Panc1 (cell line): Measurements from ENCODE around the gene EHMT2. TPM values are rescaled to one million over a fixed set of nuclear protein-coding genes. Genes with fewer than 3 reads are reported as not detected.
"Not testable (repeated sequence)": the region's sequence is repeated elsewhere in the genome, so short reads cannot be mapped to it uniquely, and the experiment has no call there.

Experiments
- ATAC-seq: fragments of 200-7000 bp; cut with Tn5 transposase; 2 replicates; pipeline ENCODE4 v1.9.1; 2020; ENCODE audit warnings: mild to moderate bottlenecking, moderate library complexity
- BruUV-seq: library from RNA; stranded (reverse); fragments of 400-500 nt; replicated peaks from 2 replicates; lab custom pipeline; 2021; lab: Mats Ljungman, UMichigan
- CTCF ChIA-PET: fragments of 300-600 bp; sonication (Branson Sonifier 250); formaldehyde crosslinking; loops from one replicate; lab custom pipeline; 2022; ENCODE audit warnings: antibody characterized with exemption; lab: Charles Lee
- POLR2A ChIA-PET: fragments of 300-600 bp; sonication (Branson Sonifier 250); formaldehyde crosslinking; loops from one replicate; lab custom pipeline; 2022; ENCODE audit warnings: antibody characterized with exemption; lab: Charles Lee
- DNase-seq: peaks from one replicate; pipeline ENCODE4 v3.0.0-alpha.2; 2010; ENCODE audit warnings: low read depth, low spot score
- H3K27ac ChIP-seq: 2 replicates; pipeline ENCODE4 v1.5.1; 2011; ENCODE audit warnings: mild to moderate bottlenecking, low read length, inconsistent platforms
- H3K27me3 ChIP-seq: fragments of 200-500 bp; sonication (Bioruptor generic); 2 replicates; pipeline ENCODE4 v1.6.0; 2014; ENCODE audit warnings: low read length, inconsistent platforms; ENCODE audit not compliant: control insufficient read depth, insufficient read depth
- H3K36me3 ChIP-seq: fragments of 200-500 bp; sonication (Bioruptor generic); 2 replicates; pipeline ENCODE4 v1.5.1; 2014; ENCODE audit warnings: inconsistent platforms, mild to moderate bottlenecking, low read length, moderate library complexity; ENCODE audit not compliant: control insufficient read depth, insufficient read depth
- H3K4me1 ChIP-seq: 2 replicates; pipeline ENCODE4 v1.5.1; 2011; ENCODE audit warnings: inconsistent platforms, mild to moderate bottlenecking, low read length, moderate library complexity; ENCODE audit not compliant: control insufficient read depth, insufficient read depth
- H3K4me3 ChIP-seq, 2 experiments: 2 replicates each; pipeline ENCODE4 v1.5.1; 2011 to 2012; ENCODE audit warnings: low read depth in 2 of 2, low read length in 2 of 2, mild to moderate bottlenecking in 2 of 2, inconsistent platforms in 1 of 2, moderate library complexity in 1 of 2
- H3K9me3 ChIP-seq: fragments of 200-500 bp; sonication (Bioruptor generic); 2 replicates; pipeline ENCODE4 v1.5.1; 2014; ENCODE audit warnings: low read depth, mild to moderate bottlenecking, inconsistent platforms, low read length, moderate library complexity; ENCODE audit not compliant: control insufficient read depth, insufficient read depth
- POLR2AphosphoS5 ChIP-seq: IDR thresholded peaks from 2 replicates; pipeline ENCODE4 v1.6.1; 2012; ENCODE audit warnings: mild to moderate bottlenecking, low read depth, low read length, moderate library complexity
- SIN3A ChIP-seq: IDR thresholded peaks from 2 replicates; pipeline ENCODE4 v1.6.1; 2012; ENCODE audit warnings: low read depth, mild to moderate bottlenecking, low read length, moderate library complexity, borderline replicate concordance; ENCODE audit not compliant: insufficient read depth
- TCF7L2 ChIP-seq: IDR thresholded peaks from 2 replicates; pipeline ENCODE4 v1.6.1; 2011; ENCODE audit warnings: mild to moderate bottlenecking, low read depth, low read length, inconsistent platforms
- in situ Hi-C: cut with HindIII; loops from 2 replicates; pipeline ENCODE4 v1.10.0; 2016; ENCODE audit warnings: low sequenced_read_pairs, low pct_unique_long_range_greater_than_20kb
- intact Hi-C: fragments of 100-400 bp; cut with micrococcal nuclease; formaldehyde crosslinking; loops from one replicate; pipeline ENCODE4 v1.10.0; 2022; ENCODE audit not compliant: unreplicated experiment
- total RNA-seq: library from RNA; stranded (reverse); gene quantifications from one replicate; pipeline ENCODE4 v1.2.1, GENCODE V29; 2021; ENCODE audit not compliant: unreplicated experiment
- TF ChIP-seq, protein P1 (sequence below): fragments of 450-650 bp; IDR thresholded peaks from 2 replicates; pipeline ENCODE4 v1.5.1; 2017; ENCODE audit warnings: mild to moderate bottlenecking
- TF ChIP-seq, protein P2 (sequence below), 2 experiments: IDR thresholded peaks; 2 replicates each; pipeline ENCODE4 v1.6.1; 2011 to 2012; ENCODE audit warnings: low read depth in 2 of 2, control low read depth in 1 of 2, low read length in 1 of 2, mild to moderate bottlenecking in 1 of 2, moderate library complexity in 1 of 2; ENCODE audit not compliant: insufficient read depth in 1 of 2

Gene EHMT2
- total RNA-seq, 1 experiment from 2014 or later: 60.4 TPM

- Histone ChIP-seq H3K9me3 (no peaks in the 10 kb centered on the region), H3K36me3 (no peaks in the 10 kb centered on the region), H3K27ac (peak overlapping the region; percentile 36; the same call in 1 of the 2 replicates), H3K4me1 (peaks cover 40% of the 10 kb centered on the region), H3K27me3 (no peaks in the 10 kb centered on the region), H3K4me3 (no peak overlapping the region)
- BruUV-seq: no TSS peak
- DNase-seq: no peak
- ATAC-seq: no peak
- ChIA-PET POLR2A (interaction anchor here (0.7 kb wide), 1 partner anchor 12 kb away, joined by 10 read pairs; no protein-coding TSS in a partner anchor), CTCF (no interaction called here)
- in situ Hi-C loops: no loop called here
- TF ChIP-seq SIN3A (no peak), POLR2AphosphoS5 (no peak), TCF7L2 (no peak)
- TF ChIP-seq, protein P1, sequence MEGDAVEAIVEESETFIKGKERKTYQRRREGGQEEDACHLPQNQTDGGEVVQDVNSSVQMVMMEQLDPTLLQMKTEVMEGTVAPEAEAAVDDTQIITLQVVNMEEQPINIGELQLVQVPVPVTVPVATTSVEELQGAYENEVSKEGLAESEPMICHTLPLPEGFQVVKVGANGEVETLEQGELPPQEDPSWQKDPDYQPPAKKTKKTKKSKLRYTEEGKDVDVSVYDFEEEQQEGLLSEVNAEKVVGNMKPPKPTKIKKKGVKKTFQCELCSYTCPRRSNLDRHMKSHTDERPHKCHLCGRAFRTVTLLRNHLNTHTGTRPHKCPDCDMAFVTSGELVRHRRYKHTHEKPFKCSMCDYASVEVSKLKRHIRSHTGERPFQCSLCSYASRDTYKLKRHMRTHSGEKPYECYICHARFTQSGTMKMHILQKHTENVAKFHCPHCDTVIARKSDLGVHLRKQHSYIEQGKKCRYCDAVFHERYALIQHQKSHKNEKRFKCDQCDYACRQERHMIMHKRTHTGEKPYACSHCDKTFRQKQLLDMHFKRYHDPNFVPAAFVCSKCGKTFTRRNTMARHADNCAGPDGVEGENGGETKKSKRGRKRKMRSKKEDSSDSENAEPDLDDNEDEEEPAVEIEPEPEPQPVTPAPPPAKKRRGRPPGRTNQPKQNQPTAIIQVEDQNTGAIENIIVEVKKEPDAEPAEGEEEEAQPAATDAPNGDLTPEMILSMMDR: no peak
- TF ChIP-seq, protein P2, sequence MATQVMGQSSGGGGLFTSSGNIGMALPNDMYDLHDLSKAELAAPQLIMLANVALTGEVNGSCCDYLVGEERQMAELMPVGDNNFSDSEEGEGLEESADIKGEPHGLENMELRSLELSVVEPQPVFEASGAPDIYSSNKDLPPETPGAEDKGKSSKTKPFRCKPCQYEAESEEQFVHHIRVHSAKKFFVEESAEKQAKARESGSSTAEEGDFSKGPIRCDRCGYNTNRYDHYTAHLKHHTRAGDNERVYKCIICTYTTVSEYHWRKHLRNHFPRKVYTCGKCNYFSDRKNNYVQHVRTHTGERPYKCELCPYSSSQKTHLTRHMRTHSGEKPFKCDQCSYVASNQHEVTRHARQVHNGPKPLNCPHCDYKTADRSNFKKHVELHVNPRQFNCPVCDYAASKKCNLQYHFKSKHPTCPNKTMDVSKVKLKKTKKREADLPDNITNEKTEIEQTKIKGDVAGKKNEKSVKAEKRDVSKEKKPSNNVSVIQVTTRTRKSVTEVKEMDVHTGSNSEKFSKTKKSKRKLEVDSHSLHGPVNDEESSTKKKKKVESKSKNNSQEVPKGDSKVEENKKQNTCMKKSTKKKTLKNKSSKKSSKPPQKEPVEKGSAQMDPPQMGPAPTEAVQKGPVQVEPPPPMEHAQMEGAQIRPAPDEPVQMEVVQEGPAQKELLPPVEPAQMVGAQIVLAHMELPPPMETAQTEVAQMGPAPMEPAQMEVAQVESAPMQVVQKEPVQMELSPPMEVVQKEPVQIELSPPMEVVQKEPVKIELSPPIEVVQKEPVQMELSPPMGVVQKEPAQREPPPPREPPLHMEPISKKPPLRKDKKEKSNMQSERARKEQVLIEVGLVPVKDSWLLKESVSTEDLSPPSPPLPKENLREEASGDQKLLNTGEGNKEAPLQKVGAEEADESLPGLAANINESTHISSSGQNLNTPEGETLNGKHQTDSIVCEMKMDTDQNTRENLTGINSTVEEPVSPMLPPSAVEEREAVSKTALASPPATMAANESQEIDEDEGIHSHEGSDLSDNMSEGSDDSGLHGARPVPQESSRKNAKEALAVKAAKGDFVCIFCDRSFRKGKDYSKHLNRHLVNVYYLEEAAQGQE (IDR thresholded peaks at IDR 0.05; ENCODE audit: insufficient read depth in 1 of 2, low read depth in 2 of 2, low read length in 1 of 2): no peak
- intact Hi-C loops: no loop called here
These were observed 28.2 kb downstream of the EHMT2 start for GRCh38 chr6:31869343-31869742.

GRCh38 chr6:31868658-31868971, 28.9 kb downstream of the EHMT2 start:
- H3K27me3 ChIP-seq, H3K27ac ChIP-seq, H3K4me3 ChIP-seq, intact Hi-C loops, in situ Hi-C loops, CTCF ChIA-PET, H3K9me3 ChIP-seq, ATAC-seq, DNase-seq, BruUV-seq, POLR2A ChIA-PET, H3K36me3 ChIP-seq: not testable (repeated sequence)
- H3K4me1 ChIP-seq: peaks cover 38% of the 10 kb centered on the region

DNA sequence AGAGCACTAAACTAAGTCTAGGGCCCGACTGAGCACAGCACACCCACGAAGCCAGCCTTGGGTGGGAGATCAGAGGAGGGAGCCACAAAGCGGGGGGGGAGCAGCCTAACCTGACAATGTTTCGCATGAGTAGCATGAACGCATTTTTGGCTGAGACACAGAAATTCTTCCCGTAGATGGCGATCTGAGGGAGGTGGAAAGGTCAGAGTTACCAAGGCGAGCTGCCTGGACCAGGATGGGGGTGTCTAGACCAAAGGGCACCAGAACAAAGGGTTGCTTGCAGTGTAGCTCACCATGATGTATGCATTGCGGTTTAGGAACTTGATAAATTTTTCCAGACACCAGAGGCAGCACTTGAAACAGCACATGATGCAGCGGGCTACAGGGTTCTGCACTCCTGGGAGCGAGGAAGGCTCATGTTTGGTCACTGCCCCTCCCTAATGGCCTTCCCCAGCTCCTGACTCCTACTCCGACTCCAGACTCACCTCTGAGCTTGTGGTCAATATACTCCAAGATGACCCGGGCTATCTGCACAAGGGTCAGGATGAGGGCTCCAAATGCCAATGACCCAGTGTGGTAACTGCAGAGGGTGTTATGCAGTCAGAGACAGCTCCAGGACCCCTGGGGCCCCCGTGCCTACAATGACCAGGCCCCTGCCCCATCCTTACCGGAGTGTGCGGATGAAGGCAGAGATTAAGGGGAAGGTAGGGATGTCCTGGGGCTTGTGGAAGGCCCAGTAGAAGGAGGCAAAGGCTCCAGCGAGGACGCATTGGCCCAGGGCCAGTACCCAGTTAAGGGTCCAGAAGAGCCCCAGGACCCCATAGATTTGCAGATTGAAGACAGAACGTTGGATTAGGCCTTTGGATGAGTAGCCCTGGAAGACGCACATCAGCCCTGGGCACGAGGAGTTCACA, 32.0 kb downstream of the EHMT2 start:
- Histone ChIP-seq H3K9me3 (no peaks in the 10 kb centered on the region), H3K36me3 (no peaks in the 10 kb centered on the region; the same call in 1 of the 2 replicates), H3K4me1 (peaks cover 34% of the 10 kb centered on the region), H3K27ac (peak overlapping the region; percentile 70), H3K4me3 (no peak overlapping the region), H3K27me3 (no peaks in the 10 kb centered on the region)
- no peak for DNase-seq
- intact Hi-C loops (no loop called here), in situ Hi-C loops (no loop called here)
- BruUV-seq: no TSS peak
- ATAC-seq: peak; percentile 52
- POLR2A ChIA-PET: no interaction called here
- TF ChIP-seq TCF7L2 (peak; percentile 91), SIN3A (no peak)
- CTCF ChIA-PET: interaction anchor here (0.6 kb wide), 1 partner anchor 78 kb away, joined by 3 read pairs; no protein-coding TSS in a partner anchor
